Calu3 (cell line): Measurements from ENCODE around the gene STAB2. TPM values are rescaled to one million over a fixed set of nuclear protein-coding genes. Genes with fewer than 3 reads are reported as not detected.

ENCODE experiments used
- BruUV-seq: library from RNA; stranded (reverse); fragments of 400-500 nt; replicated peaks from 2 replicates; lab custom pipeline; 2021; lab: Mats Ljungman, UMichigan
- CTCF ChIA-PET: fragments of 300-600 bp; sonication (Branson Sonifier 250); formaldehyde crosslinking; loops from one replicate; lab custom pipeline; 2022; ENCODE audit warnings: antibody characterized with exemption; lab: Charles Lee
- DNase-seq: peaks from one replicate; pipeline ENCODE4 v3.0.0; 2022
- H3K27ac Mint-ChIP-seq: one replicate; pipeline ENCODE4 v1.8.0; 2022; ENCODE audit warnings: mixed read lengths; ENCODE audit not compliant: unreplicated experiment
- H3K27me3 Mint-ChIP-seq: one replicate; pipeline ENCODE4 v1.8.0; 2022; ENCODE audit warnings: mixed read lengths; ENCODE audit not compliant: unreplicated experiment
- H3K36me3 Mint-ChIP-seq: one replicate; pipeline ENCODE4 v1.8.0; 2022; ENCODE audit warnings: mild to moderate bottlenecking, moderate library complexity, mixed read lengths; ENCODE audit not compliant: insufficient read depth, unreplicated experiment
- H3K4me1 Mint-ChIP-seq: one replicate; pipeline ENCODE4 v1.8.0; 2022; ENCODE audit warnings: mild to moderate bottlenecking, low read depth, mixed read lengths; ENCODE audit not compliant: unreplicated experiment
- H3K4me3 Mint-ChIP-seq: one replicate; pipeline ENCODE4 v1.8.0; 2022; ENCODE audit warnings: mild to moderate bottlenecking, low read depth, moderate library complexity, mixed read lengths; ENCODE audit not compliant: unreplicated experiment
- H3K9me3 Mint-ChIP-seq: one replicate; pipeline ENCODE4 v1.8.0; 2022; ENCODE audit warnings: low read depth, mixed read lengths; ENCODE audit not compliant: unreplicated experiment
- intact Hi-C: fragments of 100-400 bp; cut with micrococcal nuclease; formaldehyde crosslinking; loops from one replicate; pipeline ENCODE4 v1.10.0; 2022; ENCODE audit not compliant: unreplicated experiment
- total RNA-seq: library from RNA; stranded (reverse); gene quantifications from 2 replicates; pipeline ENCODE4 v1.2.3, GENCODE V29; 2022
- TF ChIP-seq, protein P1 (sequence below): fragments of 200-600 bp; IDR thresholded peaks from one replicate; pipeline ENCODE4 v1.8.0; 2022; ENCODE audit warnings: antibody characterized with exemption; ENCODE audit not compliant: unreplicated experiment

Gene STAB2
- total RNA-seq, 1 experiment from 2014 or later: not detected

- no TSS peak for BruUV-seq
- H3K36me3 Mint-ChIP-seq: peaks cover 5% of the 10 kb centered on the region
- no peak overlapping the region for H3K4me3 Mint-ChIP-seq
- H3K4me1 Mint-ChIP-seq: peaks cover 8% of the 10 kb centered on the region
- peaks cover 2% of the 10 kb centered on the region for H3K9me3 Mint-ChIP-seq
- CTCF ChIA-PET: no interaction called here
- TF ChIP-seq, protein P1, sequence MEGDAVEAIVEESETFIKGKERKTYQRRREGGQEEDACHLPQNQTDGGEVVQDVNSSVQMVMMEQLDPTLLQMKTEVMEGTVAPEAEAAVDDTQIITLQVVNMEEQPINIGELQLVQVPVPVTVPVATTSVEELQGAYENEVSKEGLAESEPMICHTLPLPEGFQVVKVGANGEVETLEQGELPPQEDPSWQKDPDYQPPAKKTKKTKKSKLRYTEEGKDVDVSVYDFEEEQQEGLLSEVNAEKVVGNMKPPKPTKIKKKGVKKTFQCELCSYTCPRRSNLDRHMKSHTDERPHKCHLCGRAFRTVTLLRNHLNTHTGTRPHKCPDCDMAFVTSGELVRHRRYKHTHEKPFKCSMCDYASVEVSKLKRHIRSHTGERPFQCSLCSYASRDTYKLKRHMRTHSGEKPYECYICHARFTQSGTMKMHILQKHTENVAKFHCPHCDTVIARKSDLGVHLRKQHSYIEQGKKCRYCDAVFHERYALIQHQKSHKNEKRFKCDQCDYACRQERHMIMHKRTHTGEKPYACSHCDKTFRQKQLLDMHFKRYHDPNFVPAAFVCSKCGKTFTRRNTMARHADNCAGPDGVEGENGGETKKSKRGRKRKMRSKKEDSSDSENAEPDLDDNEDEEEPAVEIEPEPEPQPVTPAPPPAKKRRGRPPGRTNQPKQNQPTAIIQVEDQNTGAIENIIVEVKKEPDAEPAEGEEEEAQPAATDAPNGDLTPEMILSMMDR: no peak
- no peak overlapping the region for H3K27ac Mint-ChIP-seq
- DNase-seq: no peak
- H3K27me3 Mint-ChIP-seq: peaks cover 37% of the 10 kb centered on the region
- intact Hi-C loops: no loop called here
Observed at GRCh38 chr12:103572312-103573045, 14.6 kb upstream of the STAB2 start.

DNA sequence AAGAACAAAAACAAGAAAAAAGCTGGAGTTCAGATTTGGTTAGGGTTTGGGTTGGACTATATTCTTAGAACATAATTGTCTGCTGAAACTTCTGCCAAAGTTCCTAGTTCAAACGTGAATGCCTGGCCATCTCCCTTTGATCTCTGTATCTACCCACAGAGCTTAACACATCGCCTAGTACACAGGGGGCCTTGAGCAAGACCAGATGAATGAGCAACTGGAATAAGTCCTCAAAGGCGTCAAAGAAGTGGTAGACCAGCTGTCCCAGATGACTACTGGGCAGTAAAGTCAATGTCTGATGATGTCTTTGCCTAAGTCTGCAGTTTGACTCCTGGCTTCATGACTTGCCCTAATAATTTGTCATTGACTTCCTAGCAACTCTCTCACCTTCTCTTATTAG lies 13.9 kb upstream of the STAB2 start:
- intact Hi-C loops: no loop called here
- TF ChIP-seq, protein P1: no peak
- H3K36me3 Mint-ChIP-seq: peaks cover 5% of the 10 kb centered on the region
- CTCF ChIA-PET: interaction anchor here (1.0 kb wide), 1 partner anchor 10 kb away, joined by 3 read pairs; no protein-coding TSS in a partner anchor
- H3K9me3 Mint-ChIP-seq: no peaks in the 10 kb centered on the region
- H3K27me3 Mint-ChIP-seq: peaks cover 37% of the 10 kb centered on the region
- no peak for DNase-seq
- H3K27ac Mint-ChIP-seq: no peak overlapping the region
- BruUV-seq: no TSS peak
- no peak overlapping the region for H3K4me3 Mint-ChIP-seq
- H3K4me1 Mint-ChIP-seq: peaks cover 8% of the 10 kb centered on the region

- intact Hi-C loops: loop anchor here (5.0 kb wide), 2 partner anchors 53 to 528 kb away; no protein-coding TSS in a partner anchor
- Mint-ChIP-seq H3K9me3 (no peaks in the 10 kb centered on the region), H3K4me1 (peaks cover 8% of the 10 kb centered on the region), H3K27ac (no peak overlapping the region), H3K4me3 (no peak overlapping the region), H3K27me3 (peaks cover 61% of the 10 kb centered on the region), H3K36me3 (peaks cover 5% of the 10 kb centered on the region)
- TF ChIP-seq, protein P1: no peak
- BruUV-seq: no TSS peak
- CTCF ChIA-PET: no interaction called here
- DNase-seq: no peak
Observed at GRCh38 chr12:103578926-103579325, 8.1 kb upstream of the STAB2 start.

DNA sequence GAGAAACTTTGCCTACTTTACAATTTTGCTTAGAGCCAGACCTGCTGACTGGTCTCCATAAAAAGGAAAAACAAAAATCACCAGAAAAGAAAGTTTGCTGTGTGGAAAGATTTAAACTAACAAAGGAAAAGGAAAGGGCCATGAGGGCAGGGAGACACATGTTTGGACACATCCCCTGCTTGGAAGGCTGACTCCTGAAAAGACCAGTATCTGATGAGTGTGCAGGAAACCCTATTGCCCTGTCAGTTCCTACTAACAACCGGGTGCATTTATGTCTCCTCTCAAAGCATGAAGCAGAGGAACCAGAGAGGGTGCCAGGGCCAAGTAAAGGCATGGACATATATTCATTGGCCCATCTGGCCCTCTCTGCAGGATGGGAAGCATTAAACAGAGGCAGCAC lies 7.0 kb upstream of the STAB2 start:
- TF ChIP-seq, protein P1: no peak
- H3K9me3 Mint-ChIP-seq: no peaks in the 10 kb centered on the region
- no peak overlapping the region for H3K4me3 Mint-ChIP-seq
- CTCF ChIA-PET: no interaction called here
- no TSS peak for BruUV-seq
- peaks cover 58% of the 10 kb centered on the region for H3K27me3 Mint-ChIP-seq
- intact Hi-C loops: no loop called here
- H3K27ac Mint-ChIP-seq: no peak overlapping the region
- H3K4me1 Mint-ChIP-seq: peaks cover 5% of the 10 kb centered on the region
- no peak for DNase-seq
- H3K36me3 Mint-ChIP-seq: peaks cover 5% of the 10 kb centered on the region
